DND-41 (cell line): ENCODE results near the gene CCL15.

Experiments
- ATAC-seq: fragments of 200-7000 bp; cut with Tn5 transposase; 3 replicates; pipeline ENCODE4 v1.9.1; 2021; ENCODE audit warnings: low read depth; ENCODE audit not compliant: insufficient read depth
- DNase-seq: peaks from one replicate; pipeline ENCODE4 v3.0.0-alpha.2; 2020
- H2AFZ ChIP-seq: 2 replicates; pipeline ENCODE4 v1.6.0; 2012; ENCODE audit warnings: low read depth, low read length
- H3K27ac ChIP-seq: 2 replicates; pipeline ENCODE4 v1.5.1; 2012; ENCODE audit warnings: low read length, inconsistent platforms
- H3K27me3 ChIP-seq: fragments of 200-600 bp; sonication (generic); 2 replicates; pipeline ENCODE4 v1.6.0; 2012; ENCODE audit warnings: low read length, mild to moderate bottlenecking, inconsistent platforms; ENCODE audit not compliant: insufficient read depth, poor library complexity
- H3K36me3 ChIP-seq: 2 replicates; pipeline ENCODE4 v1.5.1; 2012; ENCODE audit warnings: low read length, inconsistent platforms; ENCODE audit not compliant: insufficient read depth
- H3K4me1 ChIP-seq: 2 replicates; pipeline ENCODE4 v1.5.1; 2012; ENCODE audit warnings: mild to moderate bottlenecking, low read length; ENCODE audit not compliant: insufficient read depth
- H3K4me2 ChIP-seq: 2 replicates; pipeline ENCODE4 v1.6.0; 2012; ENCODE audit warnings: mild to moderate bottlenecking, moderate library complexity, low read length, inconsistent platforms; ENCODE audit not compliant: insufficient read depth
- H3K4me3 ChIP-seq, 2 experiments: fragments of 200-600 bp in 1 of 2; shearing (Covaris generic) in 1 of 2; 2 replicates each; pipeline ENCODE4 v1.5.1; 2012 to 2016; ENCODE audit warnings: inconsistent platforms in 2 of 2, low read length in 2 of 2, mild to moderate bottlenecking in 2 of 2, low read depth in 1 of 2, moderate library complexity in 1 of 2
- H3K79me2 ChIP-seq: 2 replicates; pipeline ENCODE4 v1.6.0; 2012; ENCODE audit warnings: low read length, inconsistent platforms; ENCODE audit not compliant: insufficient read depth
- H3K9ac ChIP-seq: 2 replicates; pipeline ENCODE4 v1.6.0; 2012; ENCODE audit warnings: low read depth, mild to moderate bottlenecking, inconsistent platforms, low read length, moderate library complexity
- H3K9me3 ChIP-seq: 2 replicates; pipeline ENCODE4 v1.5.1; 2012; ENCODE audit warnings: low read length, moderate library complexity, mild to moderate bottlenecking, inconsistent platforms; ENCODE audit not compliant: insufficient read depth, severe bottlenecking
- H4K20me1 ChIP-seq: 2 replicates; pipeline ENCODE4 v1.6.0; 2012; ENCODE audit warnings: low read length; ENCODE audit not compliant: insufficient read depth
- EZH2 ChIP-seq: IDR thresholded peaks from 3 replicates; pipeline ENCODE4 v1.6.1; 2012; ENCODE audit warnings: borderline replicate concordance, low read depth, mild to moderate bottlenecking, moderate library complexity, low read length, inconsistent platforms; ENCODE audit not compliant: severe bottlenecking
- TF ChIP-seq, protein P1 (sequence below): IDR thresholded peaks from 2 replicates; pipeline ENCODE4 v1.5.1; 2012; ENCODE audit warnings: borderline replicate concordance, low read length, moderate library complexity, mild to moderate bottlenecking; ENCODE audit not compliant: poor library complexity, severe bottlenecking; ENCODE audit errors: extremely low read depth

Gene CCL15

DNA sequence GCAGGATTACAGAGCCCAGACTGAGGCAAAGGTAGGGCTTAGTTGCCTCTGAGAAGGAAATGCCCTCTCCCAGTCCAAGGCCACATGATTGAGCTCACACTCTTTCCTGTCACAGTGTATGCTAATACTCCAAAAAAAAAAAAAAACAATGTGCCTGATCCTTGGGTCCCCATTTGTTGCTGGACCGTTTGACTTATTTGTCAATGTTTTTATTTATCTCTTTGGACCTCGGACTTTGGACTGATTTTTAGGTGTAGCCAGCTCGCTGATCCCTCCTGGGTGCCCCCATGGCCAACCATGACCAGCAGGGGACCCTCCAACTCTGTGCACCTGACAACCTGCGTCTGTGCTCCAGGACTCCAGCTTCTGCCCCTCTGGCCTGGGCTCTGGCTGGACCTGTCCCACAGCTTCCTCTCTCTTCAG is 19.4 kb downstream of the CCL15 start:
- DNase-seq (no peak), ATAC-seq (no peak)
- Histone ChIP-seq H4K20me1 (no peaks in the 10 kb centered on the region), H3K9ac (no peak overlapping the region), H3K27me3 (no peaks in the 10 kb centered on the region), H3K27ac (no peak overlapping the region), H3K4me2 (no peak overlapping the region), H3K79me2 (no peaks in the 10 kb centered on the region), H3K4me3 (no peak overlapping the region), H3K4me1 (no peaks in the 10 kb centered on the region), H3K9me3 (no peaks in the 10 kb centered on the region), H3K36me3 (no peaks in the 10 kb centered on the region), H2AFZ (no peak overlapping the region)
- TF ChIP-seq, protein P1, sequence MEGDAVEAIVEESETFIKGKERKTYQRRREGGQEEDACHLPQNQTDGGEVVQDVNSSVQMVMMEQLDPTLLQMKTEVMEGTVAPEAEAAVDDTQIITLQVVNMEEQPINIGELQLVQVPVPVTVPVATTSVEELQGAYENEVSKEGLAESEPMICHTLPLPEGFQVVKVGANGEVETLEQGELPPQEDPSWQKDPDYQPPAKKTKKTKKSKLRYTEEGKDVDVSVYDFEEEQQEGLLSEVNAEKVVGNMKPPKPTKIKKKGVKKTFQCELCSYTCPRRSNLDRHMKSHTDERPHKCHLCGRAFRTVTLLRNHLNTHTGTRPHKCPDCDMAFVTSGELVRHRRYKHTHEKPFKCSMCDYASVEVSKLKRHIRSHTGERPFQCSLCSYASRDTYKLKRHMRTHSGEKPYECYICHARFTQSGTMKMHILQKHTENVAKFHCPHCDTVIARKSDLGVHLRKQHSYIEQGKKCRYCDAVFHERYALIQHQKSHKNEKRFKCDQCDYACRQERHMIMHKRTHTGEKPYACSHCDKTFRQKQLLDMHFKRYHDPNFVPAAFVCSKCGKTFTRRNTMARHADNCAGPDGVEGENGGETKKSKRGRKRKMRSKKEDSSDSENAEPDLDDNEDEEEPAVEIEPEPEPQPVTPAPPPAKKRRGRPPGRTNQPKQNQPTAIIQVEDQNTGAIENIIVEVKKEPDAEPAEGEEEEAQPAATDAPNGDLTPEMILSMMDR, result peak; percentile 23
- no peak for TF ChIP-seq EZH2

DNA sequence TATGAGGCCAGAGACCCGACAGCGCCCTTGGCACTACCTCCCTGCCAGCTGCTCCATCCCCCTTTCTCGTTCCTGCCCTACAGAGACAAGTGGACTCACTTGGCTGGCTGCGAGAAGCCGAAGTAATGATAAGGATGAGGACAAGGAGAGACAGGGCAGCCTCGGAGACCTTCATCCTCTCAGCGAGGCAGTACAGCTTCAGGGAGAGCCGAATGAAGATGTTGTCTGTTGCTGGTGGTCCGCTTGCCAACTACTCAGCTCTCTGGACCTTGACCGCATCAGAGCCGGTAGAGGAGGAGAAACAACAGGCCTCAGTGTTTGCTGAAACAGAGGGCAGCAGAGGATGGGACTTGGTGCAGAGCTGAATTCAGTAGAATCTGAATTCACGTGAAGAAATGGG is 20.1 kb downstream of the CCL15 start, which contains the start of gene CCL16:
TSS of gene CCL16 (minus strand) at position 252 of the 400 bp plus-strand sequence. CDS start at position 175, 77 bp downstream.
- ATAC-seq (no peak), DNase-seq (no peak)
- Histone ChIP-seq H3K27ac (no peak within 1 kb of the TSS), H3K4me1 (no peaks in the 10 kb centered on the region), H3K4me3 (no peak within 1 kb of the TSS), H3K27me3 (no peaks in the 10 kb centered on the region), H2AFZ (no peak within 1 kb of the TSS), H3K9ac (no peak within 1 kb of the TSS), H3K9me3 (no peaks in the 10 kb centered on the region), H3K79me2 (no peaks in the 10 kb centered on the region), H3K36me3 (no peaks in the 10 kb centered on the region), H3K4me2 (no peak within 1 kb of the TSS), H4K20me1 (no peaks in the 10 kb centered on the region)
- TF ChIP-seq, protein P1, result no peak
- TF ChIP-seq EZH2, result no peak

- H3K4me2 ChIP-seq, result no peak overlapping the region
- no peak for DNase-seq
- H2AFZ ChIP-seq, result no peak overlapping the region
- H3K4me1 ChIP-seq, result no peaks in the 10 kb centered on the region
- no peaks in the 10 kb centered on the region for H3K27me3 ChIP-seq
- H4K20me1 ChIP-seq, result no peaks in the 10 kb centered on the region
- H3K79me2 ChIP-seq, result no peaks in the 10 kb centered on the region
- no peak overlapping the region for H3K27ac ChIP-seq
- H3K9ac ChIP-seq, result no peak overlapping the region
- TF ChIP-seq, protein P1, result no peak
- TF ChIP-seq EZH2, result no peak
- H3K4me3 ChIP-seq, result no peak overlapping the region
- no peaks in the 10 kb centered on the region for H3K36me3 ChIP-seq
- H3K9me3 ChIP-seq, result no peaks in the 10 kb centered on the region
- ATAC-seq, result no peak
Observed at GRCh38 chr17:35978346-35978745, 23.0 kb downstream of the CCL15 start.

DNA sequence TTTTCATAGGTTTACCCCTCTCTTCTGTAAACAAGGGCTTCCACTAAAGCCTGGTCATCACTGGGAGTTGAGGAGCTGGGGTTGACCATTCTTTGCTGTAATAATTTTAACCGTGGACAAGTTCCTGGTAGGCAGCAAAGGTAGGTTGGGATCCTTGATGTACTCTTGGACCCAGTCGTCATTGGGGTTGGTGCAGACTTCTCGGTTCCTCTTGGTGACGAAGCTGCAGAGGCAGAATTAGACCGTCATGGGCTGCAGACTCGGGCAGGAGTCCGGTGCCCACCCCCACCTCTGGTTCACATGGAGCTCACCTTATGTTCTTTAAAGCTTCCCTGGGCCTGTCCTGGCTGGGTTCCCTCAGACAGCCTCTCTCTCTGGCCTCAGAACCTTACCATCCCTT is 23.8 kb downstream of the CCL15 start:
- ATAC-seq (no peak), DNase-seq (no peak)
- H4K20me1 ChIP-seq, result no peaks in the 10 kb centered on the region
- no peaks in the 10 kb centered on the region for H3K27me3 ChIP-seq
- H3K79me2 ChIP-seq, result no peaks in the 10 kb centered on the region
- no peaks in the 10 kb centered on the region for H3K9me3 ChIP-seq
- no peak for TF ChIP-seq EZH2
- TF ChIP-seq, protein P1, result no peak
- H3K9ac ChIP-seq, result no peak overlapping the region
- no peak overlapping the region for H2AFZ ChIP-seq
- H3K4me1 ChIP-seq, result no peaks in the 10 kb centered on the region
- H3K27ac ChIP-seq, result no peak overlapping the region
- no peak overlapping the region for H3K4me3 ChIP-seq
- no peak overlapping the region for H3K4me2 ChIP-seq
- no peaks in the 10 kb centered on the region for H3K36me3 ChIP-seq
